ENCODE data around the gene IQCN. TPM values are rescaled to one million over a fixed set of nuclear protein-coding genes. Genes with fewer than 3 reads are reported as not detected.

The IQCN gene
- total RNA-seq, 1 donor from 2014 or later, result 0.56 TPM

DNA sequence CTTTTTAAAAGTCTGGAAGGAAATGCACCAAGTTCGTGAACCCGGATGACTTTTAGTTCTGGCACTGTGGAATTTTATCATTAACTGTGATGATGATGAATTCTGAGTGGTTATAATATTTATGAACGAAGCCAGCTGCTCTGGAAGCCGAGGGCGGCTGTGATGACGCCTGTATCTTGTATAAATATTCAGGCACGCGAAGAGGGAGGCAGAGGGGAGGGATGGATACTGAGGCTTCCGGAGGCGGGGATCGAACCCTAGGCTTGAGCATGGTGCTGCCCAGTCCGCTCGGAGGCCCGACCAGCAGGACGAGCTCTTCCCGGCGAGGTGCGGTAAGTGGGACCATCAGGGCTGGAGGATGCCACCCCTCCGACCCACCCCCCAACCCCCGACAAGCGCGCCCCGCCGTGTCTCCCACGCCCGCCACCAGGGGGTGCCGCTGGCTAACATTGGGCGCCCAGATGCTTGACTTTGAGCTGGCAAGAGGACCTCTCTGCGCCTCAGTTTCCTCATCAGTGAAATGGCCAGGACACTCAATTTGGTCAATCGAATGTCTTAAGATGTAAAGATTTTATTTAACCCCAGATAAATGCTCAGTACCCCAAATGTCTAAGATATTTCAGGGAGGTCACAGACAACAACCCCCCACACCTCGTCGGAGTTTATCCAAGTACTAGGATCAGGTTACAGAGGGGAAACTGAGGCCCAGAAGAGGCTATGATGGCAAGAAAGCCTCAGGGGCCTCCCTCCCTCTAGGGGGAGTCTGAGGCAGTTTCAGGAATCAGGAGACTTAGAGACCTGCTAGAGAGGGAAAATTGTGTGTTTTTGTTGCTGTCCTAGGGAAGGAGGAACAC, 65.9 kb downstream of the IQCN start:
- no peak for ATAC-seq

Other genes starting within 250 kb of the IQCN start
- 0.36 TPM for gene IL12RB1, start 187.5 kb downstream of the IQCN start, total RNA-seq
- 3.2 TPM for gene MAST3, start 176.7 kb downstream of the IQCN start, total RNA-seq
- gene PIK3R2, start 121.3 kb downstream of the IQCN start, total RNA-seq, result 35.6 TPM
- gene IFI30, start 100.6 kb downstream of the IQCN start, total RNA-seq, result 17.0 TPM
- 6.8 TPM for gene MPV17L2, start 81.2 kb downstream of the IQCN start, total RNA-seq
- 1.1 TPM for gene RAB3A, start 70.4 kb downstream of the IQCN start, total RNA-seq
- 0.16 TPM for gene PDE4C, start 48.0 kb downstream of the IQCN start, total RNA-seq
- 61.5 TPM for gene JUND, start 7.2 kb upstream of the IQCN start, total RNA-seq
- 85.0 TPM for gene LSM4, start 48.6 kb upstream of the IQCN start, total RNA-seq
- 5.5 TPM for gene PGPEP1, start 66.1 kb upstream of the IQCN start, total RNA-seq
- gene GDF15, start 111.7 kb upstream of the IQCN start, total RNA-seq, result 3.9 TPM
- gene LRRC25, start 123.2 kb upstream of the IQCN start, total RNA-seq, result 0.48 TPM
- 15.7 TPM for gene SSBP4, start 144.9 kb upstream of the IQCN start, total RNA-seq
- gene ISYNA1, start 163.7 kb upstream of the IQCN start, total RNA-seq, result 8.5 TPM
- gene ELL, start 247.6 kb upstream of the IQCN start, total RNA-seq, result 7.5 TPM